ENCODE measurements around the gene JAK1.

The JAK1 gene

DNA sequence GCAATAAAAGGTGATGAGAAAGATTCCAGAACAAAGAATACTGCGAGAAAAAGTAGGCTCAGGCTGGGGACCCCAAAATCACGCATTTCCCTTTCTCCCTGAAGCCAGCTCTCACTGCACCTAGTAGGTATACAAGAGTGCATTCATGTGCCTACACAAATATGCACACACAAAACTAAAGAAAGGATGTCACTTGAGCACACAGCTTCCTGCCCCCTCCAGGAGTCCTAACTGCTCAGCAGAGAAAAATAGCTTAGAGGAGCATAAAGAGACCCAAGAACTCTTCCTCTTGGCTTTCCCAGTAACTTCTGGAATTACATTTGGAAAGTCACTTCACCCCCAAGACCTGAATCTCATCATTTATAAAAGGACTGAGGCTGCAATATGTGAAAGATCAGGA lies 38.0 kb downstream of the JAK1 start:
- no peak for TF ChIP-seq CTCF (IDR thresholded peaks at IDR 0.05; ENCODE audit: low read depth, low read length)
- TF ChIP-seq EZH2phosphoT487 (IDR thresholded peaks at IDR 0.05; ENCODE audit: low read depth) = no peak
- Histone ChIP-seq H4K20me1 (ENCODE audit: insufficient read depth, low read length) (peaks cover 84% of the 10 kb centered on the region), H3K27ac (ENCODE audit: low read length) (no peak overlapping the region), H3K4me1 (ENCODE audit: low read length) (peaks cover 9% of the 10 kb centered on the region), H3K9me3 (ENCODE audit: insufficient read depth, low read length) (no peaks in the 10 kb centered on the region), H3K9ac (ENCODE audit: low read length) (no peak overlapping the region), H3K4me2 (ENCODE audit: low read length) (no peak overlapping the region), H3K27me3 (ENCODE audit: low read depth, low read length) (no peaks in the 10 kb centered on the region), H2AFZ (ENCODE audit: low read depth, low read length) (no peak overlapping the region), H3K4me3 (ENCODE audit: low read length) (no peak overlapping the region), H3K36me3 (replicated peaks; ENCODE audit: low read depth, low read length) (peaks cover 5% of the 10 kb centered on the region), H3K79me2 (ENCODE audit: low read length) (peaks cover 88% of the 10 kb centered on the region)

DNA sequence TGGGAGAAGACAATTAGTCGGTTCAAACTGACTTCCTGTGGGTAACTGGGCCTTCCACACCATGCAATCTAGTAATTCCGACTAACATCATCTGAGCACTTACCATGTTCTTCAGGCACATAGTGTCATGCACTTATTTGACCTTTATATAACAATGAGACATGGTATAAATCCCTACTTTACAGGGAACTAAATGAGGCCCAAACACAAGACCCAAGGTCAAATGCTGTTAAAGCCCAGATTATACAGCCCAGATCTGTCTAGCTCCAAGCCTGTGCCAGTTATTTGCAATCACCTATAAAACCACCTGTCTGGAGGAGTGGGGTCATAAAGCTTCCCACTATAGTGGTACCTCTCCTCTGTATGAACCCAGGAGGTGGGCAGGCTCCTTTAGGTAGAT lies 40.8 kb downstream of the JAK1 start:
- Histone ChIP-seq H3K9me3 (ENCODE audit: insufficient read depth, low read length) (no peaks in the 10 kb centered on the region), H3K27ac (ENCODE audit: low read length) (no peak overlapping the region), H3K9ac (ENCODE audit: low read length) (no peak overlapping the region)

GRCh38 chr1:64923294-64923718 lies 43.0 kb downstream of the JAK1 start:
- H3K4me1 ChIP-seq (ENCODE audit: low read length) = peaks cover 6% of the 10 kb centered on the region
- H3K27me3 ChIP-seq (ENCODE audit: low read depth, low read length) = no peaks in the 10 kb centered on the region
- no peak overlapping the region for H2AFZ ChIP-seq (ENCODE audit: low read depth, low read length)
- no peak overlapping the region for H3K27ac ChIP-seq (ENCODE audit: low read length)
- no peaks in the 10 kb centered on the region for H3K36me3 ChIP-seq (replicated peaks; ENCODE audit: low read depth, low read length)
- H3K4me3 ChIP-seq (ENCODE audit: low read length) = no peak overlapping the region
- no peaks in the 10 kb centered on the region for H3K9me3 ChIP-seq (ENCODE audit: insufficient read depth, low read length)
- H3K4me2 ChIP-seq (ENCODE audit: low read length) = no peak overlapping the region
- H3K79me2 ChIP-seq (ENCODE audit: low read length) = peaks cover 92% of the 10 kb centered on the region
- peaks cover 92% of the 10 kb centered on the region for H4K20me1 ChIP-seq (ENCODE audit: insufficient read depth, low read length)
- TF ChIP-seq CTCF (IDR thresholded peaks at IDR 0.05; ENCODE audit: low read depth, low read length) (no peak), EZH2phosphoT487 (IDR thresholded peaks at IDR 0.05; ENCODE audit: low read depth) (no peak)
- no peak overlapping the region for H3K9ac ChIP-seq (ENCODE audit: low read length)

More for the DNA sequence above, 40.8 kb downstream of the JAK1 start:
- Histone ChIP-seq H3K4me1 (ENCODE audit: low read length) (peaks cover 6% of the 10 kb centered on the region; the same call in 1 of the 2 replicates), H2AFZ (ENCODE audit: low read depth, low read length) (no peak overlapping the region), H3K4me2 (ENCODE audit: low read length) (no peak overlapping the region), H3K4me3 (ENCODE audit: low read length) (no peak overlapping the region), H3K36me3 (replicated peaks; ENCODE audit: low read depth, low read length) (no peaks in the 10 kb centered on the region), H3K27me3 (ENCODE audit: low read depth, low read length) (no peaks in the 10 kb centered on the region), H3K79me2 (ENCODE audit: low read length) (peaks cover 93% of the 10 kb centered on the region), H4K20me1 (ENCODE audit: insufficient read depth, low read length) (peaks cover 89% of the 10 kb centered on the region)
- TF ChIP-seq EZH2phosphoT487 (IDR thresholded peaks at IDR 0.05; ENCODE audit: low read depth) (no peak), CTCF (IDR thresholded peaks at IDR 0.05; ENCODE audit: low read depth, low read length) (no peak)

DNA sequence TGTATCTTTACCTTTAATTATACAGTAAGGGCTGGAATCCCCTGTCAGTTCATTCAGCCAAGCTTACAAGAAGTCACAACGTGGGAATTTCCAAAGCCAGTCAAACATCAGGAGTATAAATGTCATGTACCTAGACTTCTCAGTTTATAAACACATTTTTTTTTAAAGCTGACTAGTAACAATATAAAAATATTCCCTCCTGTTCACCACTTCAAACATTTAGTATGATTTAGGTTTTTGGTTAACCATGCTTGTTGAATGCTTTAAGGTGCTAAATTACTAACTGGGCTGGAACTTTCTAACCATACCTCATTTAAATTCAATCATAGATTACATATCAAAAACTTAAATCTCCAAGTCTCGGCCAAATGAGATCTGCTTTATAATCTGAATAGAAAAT lies 44.0 kb downstream of the JAK1 start:
- TF ChIP-seq CTCF (IDR thresholded peaks at IDR 0.05; ENCODE audit: low read depth, low read length) (no peak), EZH2phosphoT487 (IDR thresholded peaks at IDR 0.05; ENCODE audit: low read depth) (no peak)
- Histone ChIP-seq H3K4me2 (ENCODE audit: low read length) (no peak overlapping the region), H2AFZ (ENCODE audit: low read depth, low read length) (no peak overlapping the region)

More for the DNA sequence above, 44.0 kb downstream of the JAK1 start:
- peaks cover 16% of the 10 kb centered on the region for H3K4me1 ChIP-seq (ENCODE audit: low read length)
- no peak overlapping the region for H3K4me3 ChIP-seq (ENCODE audit: low read length)
- peaks cover 92% of the 10 kb centered on the region for H4K20me1 ChIP-seq (ENCODE audit: insufficient read depth, low read length)
- no peaks in the 10 kb centered on the region for H3K9me3 ChIP-seq (ENCODE audit: insufficient read depth, low read length)
- no peaks in the 10 kb centered on the region for H3K27me3 ChIP-seq (ENCODE audit: low read depth, low read length)
- no peak overlapping the region for H3K9ac ChIP-seq (ENCODE audit: low read length)
- no peaks in the 10 kb centered on the region for H3K36me3 ChIP-seq (replicated peaks; ENCODE audit: low read depth, low read length)
- H3K79me2 ChIP-seq (ENCODE audit: low read length) = peaks cover 92% of the 10 kb centered on the region
- H3K27ac ChIP-seq (ENCODE audit: low read length) = no peak overlapping the region

Data from OCI-LY3 (cell line).